Skeletal muscle satellite cell (primary cell): ENCODE results near the gene ATOX1.

Experiments used
- H3K27me3 ChIP-seq: 2 replicates; pipeline ENCODE4 v1.7.0; 2013; ENCODE audit warnings: low read length; ENCODE audit not compliant: control insufficient read depth, insufficient read depth
- H3K36me3 ChIP-seq: 2 replicates; pipeline ENCODE4 v1.7.0; 2013; ENCODE audit warnings: mild to moderate bottlenecking, control low read depth, low read length; ENCODE audit not compliant: insufficient read depth
- H3K4me1 ChIP-seq: 2 replicates; pipeline ENCODE4 v1.7.0; 2013; ENCODE audit warnings: low read length; ENCODE audit not compliant: control insufficient read depth, insufficient read depth
- H3K4me2 ChIP-seq: 2 replicates; pipeline ENCODE4 v1.7.0; 2013; ENCODE audit warnings: mild to moderate bottlenecking, low read length
- H3K4me3 ChIP-seq: 2 replicates; pipeline ENCODE4 v1.7.0; 2013; ENCODE audit warnings: low read length
- H3K9ac ChIP-seq: 2 replicates; pipeline ENCODE4 v1.7.0; 2013; ENCODE audit warnings: mild to moderate bottlenecking, low read depth, low read length, moderate library complexity
- H3K9me3 ChIP-seq: replicated peaks from 2 replicates; pipeline ENCODE4 v1.7.0; 2013; ENCODE audit warnings: mild to moderate bottlenecking, control low read depth, low read length

ATOX1 gene

DNA sequence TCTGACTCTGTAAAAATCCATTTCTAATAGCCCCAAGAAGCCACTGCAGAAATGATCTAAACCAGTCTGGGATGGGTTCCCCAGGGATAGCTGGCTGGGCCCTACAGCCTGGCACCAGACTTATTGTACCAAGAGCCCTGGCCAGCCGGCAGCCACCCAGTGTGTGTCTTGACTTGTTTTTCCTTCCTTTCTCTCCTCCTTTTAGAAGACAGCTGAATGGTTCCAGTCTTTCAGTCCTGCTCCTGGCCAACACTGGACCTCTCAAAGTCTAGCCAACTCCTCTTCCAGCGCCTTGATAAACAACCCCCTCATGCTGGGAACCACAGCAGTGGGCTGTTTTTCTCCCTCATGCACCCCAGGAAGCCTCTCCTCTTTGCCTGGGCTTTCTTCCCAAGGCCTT lies 34.1 kb downstream of the ATOX1 start:
- no peaks in the 10 kb centered on the region for H3K9me3 ChIP-seq
- no peaks in the 10 kb centered on the region for H3K36me3 ChIP-seq
- H3K27me3 ChIP-seq = no peaks in the 10 kb centered on the region
- no peak overlapping the region for H3K4me2 ChIP-seq
- no peaks in the 10 kb centered on the region for H3K4me1 ChIP-seq
- H3K9ac ChIP-seq = no peak overlapping the region
- no peak overlapping the region for H3K4me3 ChIP-seq

GRCh38 chr5:151722546-151722945 lies 35.9 kb downstream of the ATOX1 start:
- H3K9ac ChIP-seq = no peak overlapping the region
- H3K36me3 ChIP-seq = no peaks in the 10 kb centered on the region
- H3K4me3 ChIP-seq = no peak overlapping the region
- no peak overlapping the region for H3K4me2 ChIP-seq
- H3K27me3 ChIP-seq = no peaks in the 10 kb centered on the region
- H3K4me1 ChIP-seq = peaks cover 17% of the 10 kb centered on the region
- H3K9me3 ChIP-seq = no peaks in the 10 kb centered on the region

DNA sequence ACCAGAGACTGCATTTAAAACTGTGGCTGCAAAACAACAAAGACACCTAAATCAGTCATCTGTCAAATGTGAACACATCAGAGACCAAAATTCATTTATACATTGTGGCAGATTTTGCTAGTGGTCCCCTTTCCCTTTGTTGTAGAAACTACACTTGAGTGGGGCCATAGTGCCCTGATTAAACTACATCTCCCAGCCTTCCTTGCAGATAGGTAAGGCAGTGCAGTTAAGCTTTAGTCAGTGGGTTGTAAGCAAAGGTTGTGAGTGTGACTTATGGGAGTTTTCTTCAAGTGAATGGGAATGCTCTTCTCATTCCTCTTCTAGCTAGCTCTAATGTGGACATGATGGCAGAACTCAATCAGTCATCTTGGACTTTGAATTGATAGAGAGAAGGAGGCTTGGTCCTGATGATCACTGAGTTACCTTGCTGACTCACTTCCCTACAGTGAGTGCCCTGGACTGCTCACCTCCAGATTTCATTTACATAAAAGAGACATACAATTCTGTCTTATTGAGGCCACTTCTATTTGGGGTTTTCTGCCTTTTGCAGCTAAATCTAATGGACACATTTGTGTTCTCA lies 36.5 kb downstream of the ATOX1 start:
- Histone ChIP-seq H3K36me3 (no peaks in the 10 kb centered on the region), H3K9ac (no peak overlapping the region), H3K27me3 (no peaks in the 10 kb centered on the region), H3K9me3 (no peaks in the 10 kb centered on the region), H3K4me2 (no peak overlapping the region), H3K4me1 (peaks cover 20% of the 10 kb centered on the region), H3K4me3 (no peak overlapping the region)

GRCh38 chr5:151721087-151721646 lies 37.3 kb downstream of the ATOX1 start:
- Histone ChIP-seq H3K4me1 (peaks cover 20% of the 10 kb centered on the region), H3K9me3 (no peaks in the 10 kb centered on the region), H3K4me2 (no peak overlapping the region), H3K4me3 (no peak overlapping the region), H3K36me3 (no peaks in the 10 kb centered on the region), H3K9ac (no peak overlapping the region), H3K27me3 (no peaks in the 10 kb centered on the region)

GRCh38 chr5:151720215-151720614 lies 38.2 kb downstream of the ATOX1 start:
- H3K36me3 ChIP-seq = no peaks in the 10 kb centered on the region
- H3K4me2 ChIP-seq = no peak overlapping the region
- no peaks in the 10 kb centered on the region for H3K27me3 ChIP-seq
- no peak overlapping the region for H3K4me3 ChIP-seq
- no peaks in the 10 kb centered on the region for H3K9me3 ChIP-seq
- H3K9ac ChIP-seq = no peak overlapping the region
- H3K4me1 ChIP-seq = peaks cover 20% of the 10 kb centered on the region

DNA sequence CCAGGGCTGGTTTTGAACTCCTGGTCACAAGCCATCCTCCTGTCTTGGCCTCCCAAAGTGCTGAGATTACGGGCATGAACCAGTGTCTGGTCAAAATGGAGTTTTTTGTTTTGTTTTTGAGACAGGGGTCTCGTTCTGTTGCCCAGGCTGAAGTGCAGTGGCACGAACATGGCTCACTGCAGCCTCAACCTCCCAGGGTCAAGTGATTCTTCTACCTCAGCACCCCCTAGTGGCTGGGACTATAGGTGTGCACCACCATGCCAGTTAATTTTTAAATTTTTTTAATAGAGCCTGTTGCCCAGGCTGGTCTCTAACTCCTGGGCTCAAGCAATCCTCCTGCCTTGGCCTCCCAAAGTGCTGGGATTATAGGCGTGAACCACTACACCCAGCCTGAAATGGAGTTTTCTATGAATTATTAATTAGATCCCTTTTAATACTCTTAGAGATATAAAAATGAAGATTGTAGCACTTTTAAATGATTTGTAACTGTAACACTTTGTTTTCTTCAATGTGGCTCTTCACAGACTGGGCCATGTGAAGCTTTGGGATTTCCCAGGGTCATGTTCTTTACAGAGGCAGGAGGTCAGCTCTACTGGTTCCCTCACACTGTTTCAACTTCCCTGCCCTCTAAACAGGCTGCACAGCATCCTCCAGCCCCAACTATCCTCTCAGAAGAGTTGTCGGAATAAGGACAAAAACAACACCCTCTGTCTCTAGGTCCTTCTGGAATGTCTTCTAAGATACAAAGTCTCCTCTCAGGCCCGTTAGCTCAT lies 39.0 kb downstream of the ATOX1 start:
- Histone ChIP-seq H3K4me3 (peak overlapping the region; percentile 16), H3K27me3 (no peaks in the 10 kb centered on the region), H3K9ac (peak overlapping the region; percentile 49), H3K4me1 (peaks cover 20% of the 10 kb centered on the region), H3K4me2 (peak overlapping the region; percentile 45), H3K36me3 (no peaks in the 10 kb centered on the region), H3K9me3 (no peaks in the 10 kb centered on the region)

DNA sequence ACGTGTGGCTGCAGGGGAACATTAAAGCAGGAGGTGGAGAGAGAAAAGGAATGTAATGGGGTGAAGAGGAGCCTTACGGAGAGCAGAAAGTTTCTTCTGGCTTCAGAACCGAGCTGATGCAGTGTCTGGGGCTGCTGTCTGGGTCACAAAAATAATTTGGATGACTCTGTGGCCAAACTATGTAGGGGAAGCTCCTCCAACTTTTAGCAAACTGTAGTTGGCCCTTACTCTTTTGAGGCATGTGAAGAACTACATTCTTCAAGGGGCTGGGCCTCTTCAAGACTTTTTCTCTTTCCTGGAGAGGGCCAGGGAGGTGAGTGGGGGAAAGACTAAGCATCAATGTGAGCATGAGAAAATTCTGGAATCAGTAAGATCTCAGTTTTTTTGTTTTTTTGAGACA lies 39.8 kb downstream of the ATOX1 start:
- no peaks in the 10 kb centered on the region for H3K36me3 ChIP-seq
- peak overlapping the region; percentile 16 for H3K4me3 ChIP-seq
- no peaks in the 10 kb centered on the region for H3K27me3 ChIP-seq
- peaks cover 20% of the 10 kb centered on the region for H3K4me1 ChIP-seq
- H3K9ac ChIP-seq = peak overlapping the region; percentile 49
- peak overlapping the region; percentile 45 for H3K4me2 ChIP-seq
- H3K9me3 ChIP-seq = no peaks in the 10 kb centered on the region

DNA sequence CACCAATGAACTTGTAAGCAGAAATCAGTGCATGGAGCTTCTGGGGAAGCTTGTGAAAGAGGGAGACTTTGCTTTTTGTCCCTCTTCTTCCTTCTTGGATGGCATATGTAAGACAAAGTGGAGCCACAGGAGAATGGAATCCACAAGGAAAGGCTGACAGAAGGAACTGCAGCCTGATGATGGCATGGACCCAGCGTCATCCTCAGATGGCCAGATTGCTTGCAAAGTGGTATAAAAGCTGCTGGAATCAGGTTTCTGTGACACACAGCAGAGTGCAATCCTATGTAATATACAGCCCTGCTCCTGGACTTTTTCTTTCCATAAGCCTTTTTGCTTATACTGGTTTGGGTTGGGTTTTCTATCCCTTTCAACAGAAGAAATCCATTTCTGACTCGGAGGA lies 40.3 kb downstream of the ATOX1 start:
- H3K4me1 ChIP-seq = peaks cover 20% of the 10 kb centered on the region
- peak overlapping the region; percentile 45 for H3K4me2 ChIP-seq
- peak overlapping the region; percentile 49 for H3K9ac ChIP-seq
- no peaks in the 10 kb centered on the region for H3K36me3 ChIP-seq
- H3K27me3 ChIP-seq = no peaks in the 10 kb centered on the region
- H3K4me3 ChIP-seq = peak overlapping the region; percentile 16
- H3K9me3 ChIP-seq = no peaks in the 10 kb centered on the region

DNA sequence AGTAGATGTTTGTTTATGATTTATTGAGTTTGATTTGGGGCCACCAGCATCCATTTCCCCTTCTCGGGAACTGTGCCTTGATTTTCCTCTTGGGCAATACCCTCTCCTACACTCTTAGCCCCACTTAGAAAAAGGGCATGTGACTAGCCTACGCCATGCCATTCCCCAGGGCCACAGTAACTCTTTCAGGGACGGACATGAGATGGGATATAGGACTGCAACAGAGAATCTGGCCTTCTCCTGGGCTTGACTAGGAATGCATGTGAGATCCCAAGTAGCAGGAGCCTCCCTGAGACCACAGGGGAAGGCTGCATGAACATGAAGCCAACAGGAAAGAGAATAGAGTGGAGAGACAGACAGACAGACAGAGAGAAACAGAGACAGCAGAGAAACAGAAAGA lies 41.0 kb downstream of the ATOX1 start:
- Histone ChIP-seq H3K4me3 (no peak overlapping the region), H3K9ac (no peak overlapping the region), H3K36me3 (no peaks in the 10 kb centered on the region), H3K27me3 (no peaks in the 10 kb centered on the region), H3K4me2 (no peak overlapping the region), H3K9me3 (no peaks in the 10 kb centered on the region), H3K4me1 (peaks cover 20% of the 10 kb centered on the region)

DNA sequence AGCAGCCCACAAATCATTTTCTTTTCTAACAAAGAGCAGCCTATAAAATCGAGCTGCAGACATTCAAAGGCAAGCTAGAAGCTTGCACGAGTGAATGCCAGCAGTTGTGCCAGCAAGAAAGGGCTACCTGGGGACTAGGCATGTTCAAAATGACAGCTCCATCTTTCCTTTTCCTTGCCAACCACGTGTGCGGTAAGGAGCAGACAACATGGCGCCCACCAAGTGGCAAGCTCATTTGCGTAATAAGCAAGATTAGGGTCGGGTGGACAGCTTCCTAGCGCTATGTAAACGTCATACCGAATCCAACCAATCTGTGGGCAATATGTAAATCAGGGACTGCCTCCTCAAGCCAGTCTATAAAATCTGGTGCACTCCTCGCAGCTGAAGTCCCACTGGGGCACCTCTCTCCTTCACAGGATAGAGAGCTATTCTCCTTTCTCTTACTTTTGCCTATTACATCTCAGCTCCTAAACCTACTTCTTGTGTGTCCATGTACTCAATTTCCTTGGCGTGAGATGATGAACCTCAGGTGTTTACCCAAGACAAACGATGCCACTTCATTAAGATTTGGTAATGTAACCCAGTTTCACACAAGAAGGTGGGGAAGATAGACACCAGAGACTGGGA lies 49.2 kb downstream of the ATOX1 start:
- H3K4me2 ChIP-seq = no peak overlapping the region
- H3K9ac ChIP-seq = no peak overlapping the region
- no peaks in the 10 kb centered on the region for H3K36me3 ChIP-seq
- H3K4me3 ChIP-seq = no peak overlapping the region
- no peaks in the 10 kb centered on the region for H3K27me3 ChIP-seq
- no peaks in the 10 kb centered on the region for H3K9me3 ChIP-seq
- peaks cover 13% of the 10 kb centered on the region for H3K4me1 ChIP-seq

DNA sequence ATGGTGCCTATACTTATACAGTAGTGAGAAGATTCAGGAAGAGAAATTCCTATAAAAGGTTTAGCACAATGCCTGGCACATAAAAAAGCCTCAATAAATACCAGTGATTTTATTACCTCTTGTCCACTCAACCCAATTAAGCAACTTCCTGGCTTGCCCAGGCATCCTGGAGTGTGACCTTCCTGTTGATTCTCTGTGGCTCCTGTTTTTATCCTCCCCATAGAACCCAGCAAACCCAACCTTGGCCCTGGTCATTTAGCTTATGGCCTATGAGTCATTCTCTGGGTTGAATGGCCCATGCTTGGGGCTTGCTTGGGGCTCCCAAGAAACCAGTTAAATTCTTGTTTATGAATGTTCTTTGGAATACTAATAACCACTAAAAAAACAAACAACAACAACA lies 50.3 kb downstream of the ATOX1 start:
- peaks cover 13% of the 10 kb centered on the region for H3K4me1 ChIP-seq
- no peak overlapping the region for H3K4me3 ChIP-seq
- no peak overlapping the region for H3K9ac ChIP-seq
- no peak overlapping the region for H3K4me2 ChIP-seq
- no peaks in the 10 kb centered on the region for H3K9me3 ChIP-seq
- no peaks in the 10 kb centered on the region for H3K36me3 ChIP-seq
- H3K27me3 ChIP-seq = no peaks in the 10 kb centered on the region
